IMR-90 (cell line): ENCODE data around the gene NTRK2. TPM values are rescaled to one million over a fixed set of nuclear protein-coding genes. Genes with fewer than 3 reads are reported as not detected.

ENCODE experiments used
- ATAC-seq: fragments of 200-7000 bp; cut with Tn5 transposase; 2 replicates; pipeline ENCODE4 v1.9.1; 2020; ENCODE audit warnings: low read depth, mild to moderate bottlenecking, moderate library complexity
- BruUV-seq: library from RNA; stranded (reverse); fragments of 400-500 nt; replicated peaks from 2 replicates; lab custom pipeline; 2021; lab: Mats Ljungman, UMichigan
- CTCF ChIA-PET: fragments of 300-600 bp; formaldehyde crosslinking; extraction: SDS; loops from one replicate; lab custom pipeline; 2021; ENCODE audit warnings: antibody characterized with exemption; lab: Yijun Ruan, JAX
- POLR2A ChIA-PET: fragments of 300-600 bp; sonication (Branson Sonifier 250); formaldehyde crosslinking; loops from one replicate; lab custom pipeline; 2022; ENCODE audit warnings: antibody characterized with exemption; ENCODE audit not compliant: unreplicated experiment; lab: Charles Lee
- DNase-seq: peaks from one replicate; pipeline ENCODE4 v3.0.0; 2013
- H2AFZ ChIP-seq: replicated peaks from 2 replicates; pipeline ENCODE3; 2013; ENCODE audit warnings: low read length, mild to moderate bottlenecking; ENCODE audit not compliant: poor library complexity
- H2AK5ac ChIP-seq: 2 replicates; pipeline ENCODE4 v1.6.1; 2013; ENCODE audit warnings: low read depth, low read length, inconsistent platforms
- H2AK9ac ChIP-seq: replicated peaks from 2 replicates; pipeline ENCODE3; 2013; ENCODE audit warnings: mild to moderate bottlenecking, low read depth, low read length, moderate library complexity; ENCODE audit not compliant: poor library complexity
- H2BK120ac ChIP-seq: 2 replicates; pipeline ENCODE4 v1.6.1; 2013; ENCODE audit warnings: low read depth, low read length, inconsistent platforms
- H2BK15ac ChIP-seq: 3 replicates; pipeline ENCODE4 v1.6.1; 2013; ENCODE audit warnings: low read depth, low read length, inconsistent platforms
- H2BK20ac ChIP-seq: 2 replicates; pipeline ENCODE4 v1.6.1; 2013; ENCODE audit warnings: low read depth, mild to moderate bottlenecking, inconsistent platforms, low read length, moderate library complexity
- H2BK5ac ChIP-seq: 2 replicates; pipeline ENCODE4 v1.6.1; 2013; ENCODE audit warnings: mild to moderate bottlenecking, low read depth, low read length, inconsistent platforms; ENCODE audit not compliant: poor library complexity, severe bottlenecking
- H3K14ac ChIP-seq: replicated peaks from 2 replicates; pipeline ENCODE4 v1.6.1; 2013; ENCODE audit warnings: low read depth, low read length, inconsistent platforms
- H3K18ac ChIP-seq: 2 replicates; pipeline ENCODE4 v1.6.1; 2013; ENCODE audit warnings: low read depth, low read length, control low read depth
- H3K23ac ChIP-seq: 2 replicates; pipeline ENCODE4 v1.6.1; 2013; ENCODE audit warnings: low read depth, low read length, inconsistent platforms
- H3K27ac ChIP-seq: 2 replicates; pipeline ENCODE4 v1.5.1; 2013; ENCODE audit warnings: mild to moderate bottlenecking, control low read depth, low read length; ENCODE audit not compliant: insufficient read depth
- H3K27me3 ChIP-seq: 2 replicates; pipeline ENCODE4 v1.6.1; 2013; ENCODE audit warnings: low read length; ENCODE audit not compliant: control insufficient read depth, insufficient read depth
- H3K36me3 ChIP-seq: 2 replicates; pipeline ENCODE4 v1.6.1; 2013; ENCODE audit warnings: low read length, mixed read lengths; ENCODE audit not compliant: control insufficient read depth, insufficient read depth
- H3K4ac ChIP-seq: 2 replicates; pipeline ENCODE4 v1.6.1; 2013; ENCODE audit warnings: low read depth, low read length, inconsistent platforms
- H3K4me1 ChIP-seq: 2 replicates; pipeline ENCODE4 v1.6.1; 2013; ENCODE audit warnings: low read length, mixed read lengths; ENCODE audit not compliant: control insufficient read depth, insufficient read depth
- H3K4me2 ChIP-seq: 2 replicates; pipeline ENCODE4 v1.6.1; 2013; ENCODE audit warnings: low read depth, mild to moderate bottlenecking, control low read depth, low read length, moderate library complexity
- H3K4me3 ChIP-seq: 2 replicates; pipeline ENCODE4 v1.5.1; 2013; ENCODE audit warnings: low read depth, mild to moderate bottlenecking, control low read depth, low read length, moderate library complexity; ENCODE audit not compliant: insufficient read depth
- H3K56ac ChIP-seq: 2 replicates; pipeline ENCODE4 v1.6.1; 2013; ENCODE audit warnings: low read length, inconsistent platforms; ENCODE audit not compliant: insufficient read depth; ENCODE audit errors: extremely low read depth
- H3K79me1 ChIP-seq, 2 experiments: 2 replicates each; pipeline ENCODE4 v1.6.1; 2013; ENCODE audit warnings: low read length in 2 of 2, inconsistent platforms in 1 of 2, low read depth in 1 of 2
- H3K9ac ChIP-seq: 2 replicates; pipeline ENCODE4 v1.6.1; 2013; ENCODE audit warnings: low read depth, low read length, control low read depth
- H3K9me1 ChIP-seq: 2 replicates; pipeline ENCODE4 v1.6.1; 2013; ENCODE audit warnings: low read length, inconsistent platforms; ENCODE audit not compliant: insufficient read depth
- H3K9me3 ChIP-seq: 2 replicates; pipeline ENCODE4 v1.6.1; 2013; ENCODE audit warnings: low read length; ENCODE audit not compliant: control insufficient read depth, insufficient read depth
- H4K20me1 ChIP-seq: 2 replicates; pipeline ENCODE4 v1.6.1; 2013; ENCODE audit warnings: low read length, inconsistent platforms; ENCODE audit not compliant: insufficient read depth
- H4K5ac ChIP-seq: 2 replicates; pipeline ENCODE4 v1.6.1; 2013; ENCODE audit warnings: mild to moderate bottlenecking, low read depth, low read length, control low read depth
- H4K8ac ChIP-seq, 2 experiments: 2 replicates each; pipeline ENCODE4 v1.6.1; 2013; ENCODE audit warnings: low read depth in 2 of 2, low read length in 2 of 2, control low read depth in 1 of 2, inconsistent platforms in 1 of 2
- H4K91ac ChIP-seq: 2 replicates; pipeline ENCODE4 v1.6.1; 2013; ENCODE audit warnings: low read depth, low read length, inconsistent platforms; ENCODE audit not compliant: insufficient read depth
- BHLHE40 ChIP-seq: fragments of 150-350 bp; IDR thresholded peaks from 2 replicates; pipeline ENCODE4 v1.6.1; 2016; ENCODE audit warnings: mild to moderate bottlenecking, low read depth, low read length
- FOS ChIP-seq: fragments of 150-350 bp; IDR thresholded peaks from 2 replicates; pipeline ENCODE4 v1.6.1; 2016; ENCODE audit warnings: low read depth, low read length
- MAFK ChIP-seq: IDR thresholded peaks from 2 replicates; pipeline ENCODE4 v1.6.1; 2012; ENCODE audit warnings: low read depth, low read length, improper control_type of control experiment
- MAZ ChIP-seq: IDR thresholded peaks from 2 replicates; pipeline ENCODE4 v1.6.1; 2012; ENCODE audit warnings: low read depth, mild to moderate bottlenecking, low read length, improper control_type of control experiment, moderate library complexity, borderline replicate concordance
- MXI1 ChIP-seq: IDR thresholded peaks from 2 replicates; pipeline ENCODE4 v1.6.1; 2012; ENCODE audit warnings: low read depth, mild to moderate bottlenecking, low read length, moderate library complexity, borderline replicate concordance
- POLR2A ChIP-seq: IDR thresholded peaks from 2 replicates; pipeline ENCODE4 v1.6.1; 2012; ENCODE audit warnings: mild to moderate bottlenecking, low read depth, low read length
- RAD21 ChIP-seq: IDR thresholded peaks from 2 replicates; pipeline ENCODE4 v1.6.1; 2012; ENCODE audit warnings: low read length, improper control_type of control experiment
- RCOR1 ChIP-seq: IDR thresholded peaks from 2 replicates; pipeline ENCODE4 v1.6.1; 2012; ENCODE audit warnings: mild to moderate bottlenecking, low read length, improper control_type of control experiment; ENCODE audit not compliant: insufficient replicate concordance
- WGBS, 2 experiments: methylation state at CpG; one replicate each; pipeline versions ENCODE4 v1.1.5 to v1.1.7; 2013; ENCODE audit warnings: missing lambda C conversion rate in 2 of 2; ENCODE audit not compliant: insufficient read length in 1 of 2; ENCODE audit errors: extremely low coverage in 2 of 2; 5-methylcytosine and 5-hydroxymethylcytosine counted together
- dilution Hi-C: fragments of 300-500 bp; cut with HindIII; formaldehyde crosslinking; loops from one replicate; pipeline ENCODE4 v1.14.3; 2018; ENCODE audit warnings: low sequenced_read_pairs; ENCODE audit not compliant: unreplicated experiment
- in situ Hi-C: fragments of 300-500 bp; cut with MboI; formaldehyde crosslinking; loops from 3 replicates; pipeline ENCODE4 v1.14.3; 2019; ENCODE audit warnings: low sequenced_read_pairs, inconsistent platforms, mixed read lengths
- intact Hi-C: fragments of 100-400 bp; cut with micrococcal nuclease; formaldehyde crosslinking; loops from 2 replicates; pipeline ENCODE4 v1.10.0; 2022
- polyA plus RNA-seq, 3 experiments: library from polyadenylated mRNA; depleted of rRNA; stranded (reverse); fragments of >200 nt; gene quantifications; 2 replicates each; pipeline ENCODE4 v1.2.3, GENCODE V29; 2012; ENCODE audit warnings: low replicate concordance in 1 of 3
- total RNA-seq: library from RNA; depleted of rRNA; stranded (reverse); fragments of >200 nt; gene quantifications from 2 replicates; pipeline ENCODE4 v1.2.3, GENCODE V29; 2012
- TF ChIP-seq, protein P1 (sequence below): fragments of 150-350 bp; IDR thresholded peaks from 2 replicates; pipeline ENCODE4 v1.6.1; 2016; ENCODE audit warnings: low read depth, mild to moderate bottlenecking, low read length, moderate library complexity, borderline replicate concordance
- TF ChIP-seq, protein P2 (sequence below): conservative IDR thresholded peaks from 2 replicates; pipeline ENCODE4 v1.5.1; 2012; ENCODE audit warnings: mild to moderate bottlenecking, low read depth, low read length, improper control_type of control experiment

The NTRK2 gene
- total and polyA plus RNA-seq, 2 of the 4 experiments (the other 2 are of a cell fraction), result under 0.01 to 0.02 TPM

DNA sequence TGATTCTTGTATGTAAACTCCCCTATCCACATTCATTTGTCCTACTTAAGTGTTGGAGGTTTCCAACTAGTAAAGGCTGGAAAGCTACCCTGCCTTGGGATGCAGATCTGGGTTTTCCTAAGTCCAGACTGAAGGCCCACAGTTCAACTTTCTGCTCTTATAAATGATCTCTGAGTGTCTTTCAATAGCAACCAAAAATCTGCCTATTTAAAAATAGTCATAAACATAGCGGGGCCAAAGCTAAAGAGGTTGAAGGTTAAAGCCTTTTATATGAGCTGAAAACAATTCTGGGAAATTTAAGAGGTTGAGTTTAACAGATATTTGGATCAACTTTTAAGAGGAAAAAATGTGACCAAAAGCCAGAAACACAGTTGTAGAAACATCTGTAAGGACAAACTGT is 87.2 kb downstream of the NTRK2 start:
- Histone ChIP-seq H3K4me2 (no peak overlapping the region), H3K23ac (no peak overlapping the region), H2AFZ (no peak overlapping the region), H3K18ac (no peak overlapping the region), H3K79me1 (no peaks in the 10 kb centered on the region), H3K4ac (no peak overlapping the region), H3K36me3 (no peaks in the 10 kb centered on the region), H3K56ac (no peak overlapping the region), H3K14ac (no peak overlapping the region), H3K9ac (no peak overlapping the region), H3K4me1 (peaks cover 1% of the 10 kb centered on the region; the same call in 1 of the 2 replicates), H3K9me1 (no peaks in the 10 kb centered on the region), H3K9me3 (no peaks in the 10 kb centered on the region), H2BK120ac (no peak overlapping the region), H2AK9ac (no peak overlapping the region), H4K20me1 (no peaks in the 10 kb centered on the region), H2BK5ac (no peak overlapping the region), H2BK15ac (no peak overlapping the region), H3K4me3 (no peak overlapping the region), H4K8ac (no peak overlapping the region), H3K27me3 (no peaks in the 10 kb centered on the region), H4K91ac (no peak overlapping the region), H3K27ac (no peak overlapping the region), H2AK5ac (no peak overlapping the region), H4K5ac (no peak overlapping the region), H2BK20ac (no peak overlapping the region)
- in situ Hi-C loops (no loop called here), intact Hi-C loops (no loop called here), dilution Hi-C loops (no loop called here)
- no TSS peak for BruUV-seq
- DNase-seq, result no peak
- CTCF ChIA-PET, result interaction anchor here (0.6 kb wide), 1 partner anchor 153 kb away, joined by 3 read pairs; no protein-coding TSS in a partner anchor
- TF ChIP-seq POLR2A (no peak), BHLHE40 (no peak), RAD21 (no peak), FOS (no peak), MXI1 (no peak), MAZ (no peak), RCOR1 (no peak), MAFK (no peak)
- TF ChIP-seq, protein P1, sequence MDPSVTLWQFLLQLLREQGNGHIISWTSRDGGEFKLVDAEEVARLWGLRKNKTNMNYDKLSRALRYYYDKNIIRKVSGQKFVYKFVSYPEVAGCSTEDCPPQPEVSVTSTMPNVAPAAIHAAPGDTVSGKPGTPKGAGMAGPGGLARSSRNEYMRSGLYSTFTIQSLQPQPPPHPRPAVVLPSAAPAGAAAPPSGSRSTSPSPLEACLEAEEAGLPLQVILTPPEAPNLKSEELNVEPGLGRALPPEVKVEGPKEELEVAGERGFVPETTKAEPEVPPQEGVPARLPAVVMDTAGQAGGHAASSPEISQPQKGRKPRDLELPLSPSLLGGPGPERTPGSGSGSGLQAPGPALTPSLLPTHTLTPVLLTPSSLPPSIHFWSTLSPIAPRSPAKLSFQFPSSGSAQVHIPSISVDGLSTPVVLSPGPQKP, result no peak
- TF ChIP-seq, protein P2, sequence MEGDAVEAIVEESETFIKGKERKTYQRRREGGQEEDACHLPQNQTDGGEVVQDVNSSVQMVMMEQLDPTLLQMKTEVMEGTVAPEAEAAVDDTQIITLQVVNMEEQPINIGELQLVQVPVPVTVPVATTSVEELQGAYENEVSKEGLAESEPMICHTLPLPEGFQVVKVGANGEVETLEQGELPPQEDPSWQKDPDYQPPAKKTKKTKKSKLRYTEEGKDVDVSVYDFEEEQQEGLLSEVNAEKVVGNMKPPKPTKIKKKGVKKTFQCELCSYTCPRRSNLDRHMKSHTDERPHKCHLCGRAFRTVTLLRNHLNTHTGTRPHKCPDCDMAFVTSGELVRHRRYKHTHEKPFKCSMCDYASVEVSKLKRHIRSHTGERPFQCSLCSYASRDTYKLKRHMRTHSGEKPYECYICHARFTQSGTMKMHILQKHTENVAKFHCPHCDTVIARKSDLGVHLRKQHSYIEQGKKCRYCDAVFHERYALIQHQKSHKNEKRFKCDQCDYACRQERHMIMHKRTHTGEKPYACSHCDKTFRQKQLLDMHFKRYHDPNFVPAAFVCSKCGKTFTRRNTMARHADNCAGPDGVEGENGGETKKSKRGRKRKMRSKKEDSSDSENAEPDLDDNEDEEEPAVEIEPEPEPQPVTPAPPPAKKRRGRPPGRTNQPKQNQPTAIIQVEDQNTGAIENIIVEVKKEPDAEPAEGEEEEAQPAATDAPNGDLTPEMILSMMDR, result no peak
- POLR2A ChIA-PET, result no interaction called here
- no peak for ATAC-seq
- no CpG with 5 or more reads among the region's 1 CpG for WGBS, 2 experiments
